Activated naive CD4-positive, alpha-beta T cell treated with anti-CD3 and anti-CD28 coated beads for 36 hours (primary cell): ENCODE data around the gene ASGR1. TPM values are rescaled to one million over a fixed set of nuclear protein-coding genes. Genes with fewer than 3 reads are reported as not detected.
"Not testable (repeated sequence)": the region's sequence is repeated elsewhere in the genome, so short reads cannot be mapped to it uniquely, and the experiment has no call there.

ENCODE experiments used
- CTCF ChIA-PET: fragments of 350-600 bp; sonication (Branson Sonifier 250); formaldehyde crosslinking; loops from one replicate; lab custom pipeline; 2021; ENCODE audit warnings: antibody characterized with exemption; lab: Charles Lee
- DNase-seq: peaks from one replicate; pipeline ENCODE4 v3.0.0-alpha.2; 2020
- H3K27ac Mint-ChIP-seq: one replicate; pipeline ENCODE4 v1.8.0; 2021; ENCODE audit warnings: mild to moderate bottlenecking, mixed read lengths
- H3K27me3 Mint-ChIP-seq: one replicate; pipeline ENCODE4 v1.8.0; 2021; ENCODE audit warnings: low read depth, mixed read lengths
- H3K36me3 Mint-ChIP-seq: one replicate; pipeline ENCODE4 v1.8.0; 2021; ENCODE audit warnings: low read depth, mixed read lengths
- H3K4me1 Mint-ChIP-seq: one replicate; pipeline ENCODE4 v1.8.0; 2021; ENCODE audit warnings: low read depth, mixed read lengths
- H3K4me3 Mint-ChIP-seq: one replicate; pipeline ENCODE4 v1.8.0; 2021; ENCODE audit warnings: mild to moderate bottlenecking, moderate library complexity, mixed read lengths
- H3K9me3 Mint-ChIP-seq: one replicate; pipeline ENCODE4 v1.8.0; 2021; ENCODE audit warnings: mixed read lengths
- intact Hi-C: fragments of 100-400 bp; cut with micrococcal nuclease; formaldehyde crosslinking; loops from one replicate; pipeline ENCODE4 v1.15.1; 2023
- total RNA-seq, 2 experiments: library from RNA; stranded (reverse); gene quantifications; one replicate each; pipeline ENCODE4 v1.2.3, GENCODE V29; 2021

Gene ASGR1
- total RNA-seq, 2 experiments from 2014 or later = 0.64 to 1.5 TPM

- CTCF ChIA-PET = interaction anchor here (1.2 to 1.3 kb wide), 2 partner anchors 8 to 124 kb away, joined by 3 read pairs; no protein-coding TSS in a partner anchor
- H3K27ac Mint-ChIP-seq, DNase-seq, H3K36me3 Mint-ChIP-seq, H3K4me1 Mint-ChIP-seq, H3K27me3 Mint-ChIP-seq, intact Hi-C loops, H3K4me3 Mint-ChIP-seq, H3K9me3 Mint-ChIP-seq: not testable (repeated sequence)
Observed at GRCh38 chr17:7168841-7169564, 10.2 kb downstream of the ASGR1 start.

DNA sequence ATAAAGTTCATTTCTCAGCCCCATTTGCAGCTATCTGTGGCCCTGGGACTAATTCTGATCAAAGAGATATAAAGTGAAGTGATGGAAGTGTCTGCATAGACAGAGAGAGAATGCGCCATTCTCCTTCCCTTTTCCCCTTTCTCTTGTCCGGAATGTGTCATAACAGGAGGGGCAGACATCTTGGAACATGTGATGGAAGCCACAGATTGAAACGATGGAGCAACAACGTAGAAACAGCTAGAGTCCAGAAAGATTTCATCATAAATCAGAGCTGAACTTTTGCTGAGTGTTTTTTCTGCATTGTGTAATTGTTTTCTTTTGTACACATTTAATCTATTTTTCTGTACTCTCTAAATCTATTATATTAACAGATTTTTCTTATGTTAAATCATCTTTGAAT, 11.3 kb downstream of the ASGR1 start:
- H3K9me3 Mint-ChIP-seq = peaks cover 5% of the 10 kb centered on the region
- no peak overlapping the region for H3K4me3 Mint-ChIP-seq
- H3K4me1 Mint-ChIP-seq = no peaks in the 10 kb centered on the region
- DNase-seq = no peak
- no peak overlapping the region for H3K27ac Mint-ChIP-seq
- intact Hi-C loops = no loop called here
- H3K36me3 Mint-ChIP-seq = no peaks in the 10 kb centered on the region
- no peaks in the 10 kb centered on the region for H3K27me3 Mint-ChIP-seq
- CTCF ChIA-PET = interaction anchor here (1.2 kb wide), 1 partner anchor 9 kb away, joined by 4 read pairs; no protein-coding TSS in a partner anchor

DNA sequence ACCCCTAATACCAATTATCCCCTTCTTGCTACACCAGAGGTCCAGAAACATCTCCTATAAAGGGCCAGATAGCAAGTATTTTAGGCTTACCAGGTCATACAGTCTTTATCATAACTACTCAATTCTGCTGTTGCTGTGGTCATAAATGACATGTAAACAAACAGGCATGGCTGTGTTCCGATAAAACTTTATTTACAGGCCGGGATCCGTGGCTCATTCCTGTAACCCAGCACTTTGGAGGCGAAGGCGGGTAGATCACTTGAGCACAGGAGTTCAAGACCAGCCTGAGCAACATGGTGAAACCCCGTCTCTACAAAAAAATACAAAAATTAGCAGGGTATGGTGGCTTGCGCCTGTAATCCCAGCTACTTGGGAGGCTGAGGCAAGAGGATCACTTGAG, 12.3 kb downstream of the ASGR1 start:
- Mint-ChIP-seq H3K27me3 (no peaks in the 10 kb centered on the region), H3K27ac (no peak overlapping the region), H3K36me3 (no peaks in the 10 kb centered on the region), H3K9me3 (peaks cover 5% of the 10 kb centered on the region), H3K4me1 (no peaks in the 10 kb centered on the region), H3K4me3 (no peak overlapping the region)
- no peak for DNase-seq
- intact Hi-C loops = no loop called here
- CTCF ChIA-PET = no interaction called here

DNA sequence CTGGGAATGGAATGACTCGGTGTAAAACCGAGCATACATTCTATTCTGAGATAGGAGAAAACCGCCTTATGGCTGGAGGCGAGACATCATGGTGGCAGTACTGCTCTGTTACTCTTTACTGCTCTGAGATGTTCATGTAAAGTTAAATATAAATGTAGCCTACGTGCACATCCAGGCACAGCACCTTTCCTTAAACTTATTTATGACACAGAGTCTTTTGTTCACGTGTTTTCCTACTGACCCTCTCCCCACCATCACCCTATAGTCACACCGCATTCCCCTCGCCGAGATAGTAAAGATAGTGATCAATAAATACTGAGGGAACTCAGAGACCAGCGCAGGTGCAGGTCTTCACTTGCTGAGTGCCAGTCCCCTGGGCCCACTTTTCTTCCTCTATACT, 19.6 kb downstream of the ASGR1 start:
- H3K27me3 Mint-ChIP-seq, H3K27ac Mint-ChIP-seq, H3K4me3 Mint-ChIP-seq, CTCF ChIA-PET, DNase-seq, H3K9me3 Mint-ChIP-seq, H3K36me3 Mint-ChIP-seq, H3K4me1 Mint-ChIP-seq, intact Hi-C loops: not testable (repeated sequence)

DNA sequence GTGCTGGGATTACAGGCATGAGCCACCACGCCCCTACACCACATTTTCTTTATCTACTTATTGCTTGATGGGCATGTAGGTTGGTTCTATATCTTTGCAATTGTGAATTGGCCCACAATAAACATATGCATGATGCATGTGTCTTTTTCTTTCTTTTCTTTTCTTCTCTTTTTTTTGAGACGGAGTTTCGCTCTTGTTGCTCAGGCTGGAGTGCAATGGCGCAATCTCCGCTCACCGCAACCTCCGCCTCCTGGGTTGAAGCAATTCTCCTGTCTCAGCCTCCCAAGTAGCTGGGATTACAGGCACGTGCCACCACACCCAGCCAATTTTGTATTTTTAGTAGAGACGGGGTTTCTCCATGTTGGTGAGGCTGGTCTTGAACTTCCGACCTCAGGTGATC, 20.7 kb downstream of the ASGR1 start:
- H3K36me3 Mint-ChIP-seq, H3K9me3 Mint-ChIP-seq, DNase-seq, H3K4me3 Mint-ChIP-seq, H3K4me1 Mint-ChIP-seq, intact Hi-C loops, H3K27me3 Mint-ChIP-seq, H3K27ac Mint-ChIP-seq: not testable (repeated sequence)
- CTCF ChIA-PET = interaction anchor here (1.2 kb wide), 1 partner anchor 15 kb away, joined by 3 read pairs; no protein-coding TSS in a partner anchor

GRCh38 chr17:7156342-7156940, 22.7 kb downstream of the ASGR1 start:
- Mint-ChIP-seq H3K4me1 (no peaks in the 10 kb centered on the region), H3K9me3 (no peaks in the 10 kb centered on the region), H3K27me3 (peaks cover 2% of the 10 kb centered on the region), H3K4me3 (no peak overlapping the region), H3K27ac (no peak overlapping the region), H3K36me3 (no peaks in the 10 kb centered on the region)
- CTCF ChIA-PET = no interaction called here
- no peak for DNase-seq
- intact Hi-C loops = no loop called here

- peaks cover 2% of the 10 kb centered on the region for H3K27me3 Mint-ChIP-seq
- no peak overlapping the region for H3K27ac Mint-ChIP-seq
- peak; percentile 9 for DNase-seq
- H3K4me1 Mint-ChIP-seq = no peaks in the 10 kb centered on the region
- H3K9me3 Mint-ChIP-seq = no peaks in the 10 kb centered on the region
- no peaks in the 10 kb centered on the region for H3K36me3 Mint-ChIP-seq
- CTCF ChIA-PET = interaction anchor here (1.0 to 1.5 kb wide), 2 partner anchors 11 to 17 kb away, joined by 4 read pairs; no protein-coding TSS in a partner anchor
- intact Hi-C loops = no loop called here
- no peak overlapping the region for H3K4me3 Mint-ChIP-seq
Observed at GRCh38 chr17:7147772-7148171, 31.4 kb downstream of the ASGR1 start.

DNA sequence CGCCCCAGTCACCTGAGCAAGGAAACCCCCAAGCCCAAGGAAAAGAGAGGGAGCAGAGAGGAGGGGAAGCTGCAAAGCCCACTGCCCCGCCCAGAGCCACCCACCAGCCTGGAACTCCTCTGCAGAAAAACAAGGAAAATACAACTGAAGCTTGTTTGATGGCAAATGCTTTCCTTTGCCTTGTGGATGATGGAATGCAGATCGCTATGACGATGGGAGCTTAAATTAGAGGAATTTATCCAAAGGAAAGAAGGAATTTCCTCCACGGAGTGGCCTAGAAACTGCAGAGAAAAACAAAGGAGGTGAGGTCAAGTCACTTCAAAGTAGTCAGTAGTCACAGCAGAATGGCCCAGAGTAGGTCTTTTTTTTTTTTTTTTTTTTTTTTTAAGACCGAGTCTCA, 33.1 kb downstream of the ASGR1 start:
- intact Hi-C loops = no loop called here
- H3K4me1 Mint-ChIP-seq = no peaks in the 10 kb centered on the region
- no peaks in the 10 kb centered on the region for H3K36me3 Mint-ChIP-seq
- CTCF ChIA-PET = interaction anchor here (0.6 to 1.9 kb wide), 2 partner anchors 9 to 95 kb away, joined by 4 to 10 read pairs; no protein-coding TSS in a partner anchor
- no peak overlapping the region for H3K4me3 Mint-ChIP-seq
- no peaks in the 10 kb centered on the region for H3K9me3 Mint-ChIP-seq
- H3K27ac Mint-ChIP-seq = no peak overlapping the region
- no peak for DNase-seq
- H3K27me3 Mint-ChIP-seq = no peaks in the 10 kb centered on the region

GRCh38 chr17:7144213-7144612, 35.0 kb downstream of the ASGR1 start:
- Mint-ChIP-seq H3K27me3 (no peaks in the 10 kb centered on the region), H3K27ac (no peak overlapping the region), H3K4me1 (no peaks in the 10 kb centered on the region), H3K4me3 (no peak overlapping the region), H3K36me3 (no peaks in the 10 kb centered on the region), H3K9me3 (no peaks in the 10 kb centered on the region)
- DNase-seq = no peak
- CTCF ChIA-PET = interaction anchor here (1.0 kb wide), 1 partner anchor 99 kb away, joined by 4 read pairs; no protein-coding TSS in a partner anchor
- intact Hi-C loops = no loop called here

DNA sequence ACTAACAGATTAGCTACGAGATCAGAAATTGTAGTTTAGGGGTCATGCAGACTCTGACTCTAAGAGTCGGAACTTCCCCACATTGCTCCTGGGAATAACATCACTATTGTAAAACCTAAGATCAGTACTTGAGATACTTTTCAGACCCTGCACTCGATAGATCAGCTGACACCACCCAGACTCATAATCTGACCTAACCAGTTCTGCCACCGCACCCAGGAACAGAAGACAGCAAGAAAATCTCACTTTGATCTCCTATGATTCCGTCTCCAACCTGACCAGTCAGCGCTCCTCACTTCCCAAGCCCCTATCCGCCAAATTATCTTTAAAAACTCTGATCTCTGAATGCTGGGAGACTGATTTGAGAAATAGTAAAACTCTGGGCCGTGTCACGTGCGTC, 37.3 kb downstream of the ASGR1 start:
- no peaks in the 10 kb centered on the region for H3K9me3 Mint-ChIP-seq
- intact Hi-C loops = no loop called here
- no peak for DNase-seq
- CTCF ChIA-PET = interaction anchor here (0.7 to 1.6 kb wide), 4 partner anchors 9 to 96 kb away, joined by 3 to 5 read pairs (median 4); no protein-coding TSS in a partner anchor
- no peaks in the 10 kb centered on the region for H3K4me1 Mint-ChIP-seq
- H3K27me3 Mint-ChIP-seq = no peaks in the 10 kb centered on the region
- H3K36me3 Mint-ChIP-seq = no peaks in the 10 kb centered on the region
- no peak overlapping the region for H3K4me3 Mint-ChIP-seq
- H3K27ac Mint-ChIP-seq = no peak overlapping the region

DNA sequence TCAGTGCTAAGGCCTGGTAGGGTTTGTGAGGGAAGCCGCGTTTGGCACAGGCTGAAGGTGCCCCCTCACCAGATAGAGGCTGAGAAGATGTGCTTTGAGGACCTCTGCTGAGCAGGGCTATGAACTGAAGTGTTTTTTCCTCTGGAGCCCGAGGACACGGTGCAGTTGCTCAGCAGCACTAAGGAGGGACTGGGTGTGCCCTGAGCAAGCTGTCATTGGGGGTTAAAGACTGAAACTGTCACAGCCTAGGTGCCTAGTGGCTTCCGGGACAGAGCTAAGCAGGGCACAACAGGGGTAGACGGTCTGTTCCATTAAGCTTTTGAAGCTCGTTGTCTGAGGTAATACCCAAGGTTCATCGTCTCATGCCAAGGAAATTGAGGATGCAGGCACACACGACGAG, 39.8 kb downstream of the ASGR1 start:
- H3K9me3 Mint-ChIP-seq = no peaks in the 10 kb centered on the region
- H3K27me3 Mint-ChIP-seq = no peaks in the 10 kb centered on the region
- no peak overlapping the region for H3K27ac Mint-ChIP-seq
- intact Hi-C loops = no loop called here
- peaks cover 3% of the 10 kb centered on the region for H3K4me1 Mint-ChIP-seq
- CTCF ChIA-PET = interaction anchor here (0.9 to 2.0 kb wide), 4 partner anchors 39 to 96 kb away, joined by 4 to 7 read pairs (median 5); partner anchors contain the start of gene SLC16A11
- H3K36me3 Mint-ChIP-seq = no peaks in the 10 kb centered on the region
- no peak for DNase-seq
- H3K4me3 Mint-ChIP-seq = no peak overlapping the region

DNA sequence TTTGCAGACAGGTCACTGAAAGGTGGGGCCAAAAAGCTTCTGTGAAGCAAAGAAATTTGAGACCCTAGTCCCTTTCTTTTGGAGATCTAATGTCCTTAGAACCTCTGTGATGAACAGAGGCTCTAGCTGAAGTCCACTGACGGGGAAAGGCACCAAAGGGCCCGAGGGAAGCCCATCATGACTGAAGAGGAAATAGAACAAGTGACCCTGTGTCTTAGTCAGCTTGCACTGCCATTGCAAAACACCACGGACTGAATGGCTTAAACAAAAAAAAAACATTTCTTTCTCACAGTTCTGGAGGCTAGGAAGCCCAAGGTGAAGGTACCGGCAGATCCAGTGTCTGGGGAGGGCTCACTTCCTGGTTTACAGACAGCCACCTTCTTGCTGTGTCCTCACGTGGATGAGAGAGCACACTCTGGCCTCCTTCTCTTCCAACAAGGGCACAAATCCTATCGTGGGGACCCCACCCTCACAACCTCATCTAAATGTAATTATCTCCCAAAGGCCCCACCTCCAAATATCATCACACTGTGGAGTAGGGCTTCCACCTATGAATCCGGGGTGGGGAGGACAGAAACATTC, 40.3 kb downstream of the ASGR1 start:
- intact Hi-C loops = no loop called here
- peaks cover 4% of the 10 kb centered on the region for H3K4me1 Mint-ChIP-seq
- no peaks in the 10 kb centered on the region for H3K36me3 Mint-ChIP-seq
- no peaks in the 10 kb centered on the region for H3K27me3 Mint-ChIP-seq
- no peak overlapping the region for H3K27ac Mint-ChIP-seq
- no peak for DNase-seq
- CTCF ChIA-PET = interaction anchor here (0.9 to 7.8 kb wide), 3 partner anchors 39 to 93 kb away, joined by 5 to 238 read pairs (median 7); partner anchors contain the start of gene SLC16A11
- H3K4me3 Mint-ChIP-seq = no peak overlapping the region
- H3K9me3 Mint-ChIP-seq = no peaks in the 10 kb centered on the region
